ENCODE results near the gene MINPP1.
A peak's percentile ranks its signal among the peaks of the same experiment; 100 is the strongest.
"Not testable (repeated sequence)": the region's sequence is repeated elsewhere in the genome, so short reads cannot be mapped to it uniquely, and the experiment has no call there.

MINPP1 gene

DNA sequence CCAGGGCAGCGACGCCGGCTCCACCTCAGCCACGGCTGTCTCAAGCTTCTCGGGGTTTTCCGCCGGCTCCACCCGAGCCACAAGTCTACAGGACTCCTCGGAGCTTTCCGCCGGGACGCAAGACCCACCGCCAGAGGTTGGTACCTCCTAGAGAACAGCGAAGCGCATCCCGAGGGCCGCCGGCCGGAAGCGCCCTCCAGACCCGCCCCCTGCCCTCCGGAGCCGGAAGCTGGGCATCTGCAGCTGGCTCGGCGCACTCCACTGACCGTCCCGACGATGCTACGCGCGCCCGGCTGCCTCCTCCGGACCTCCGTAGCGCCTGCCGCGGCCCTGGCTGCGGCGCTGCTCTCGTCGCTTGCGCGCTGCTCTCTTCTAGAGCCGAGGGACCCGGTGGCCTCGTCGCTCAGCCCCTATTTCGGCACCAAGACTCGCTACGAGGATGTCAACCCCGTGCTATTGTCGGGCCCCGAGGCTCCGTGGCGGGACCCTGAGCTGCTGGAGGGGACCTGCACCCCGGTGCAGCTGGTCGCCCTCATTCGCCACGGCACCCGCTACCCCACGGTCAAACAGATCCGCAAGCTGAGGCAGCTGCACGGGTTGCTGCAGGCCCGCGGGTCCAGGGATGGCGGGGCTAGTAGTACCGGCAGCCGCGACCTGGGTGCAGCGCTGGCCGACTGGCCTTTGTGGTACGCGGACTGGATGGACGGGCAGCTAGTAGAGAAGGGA is at the start of gene MINPP1:
MINPP1 (plus strand) TSS at position 254 of the 726 bp plus-strand sequence; CDS start at position 277, 23 bp downstream.
- peak; percentile 50 for DNase-seq (ENCODE audit: low spot score)

DNA sequence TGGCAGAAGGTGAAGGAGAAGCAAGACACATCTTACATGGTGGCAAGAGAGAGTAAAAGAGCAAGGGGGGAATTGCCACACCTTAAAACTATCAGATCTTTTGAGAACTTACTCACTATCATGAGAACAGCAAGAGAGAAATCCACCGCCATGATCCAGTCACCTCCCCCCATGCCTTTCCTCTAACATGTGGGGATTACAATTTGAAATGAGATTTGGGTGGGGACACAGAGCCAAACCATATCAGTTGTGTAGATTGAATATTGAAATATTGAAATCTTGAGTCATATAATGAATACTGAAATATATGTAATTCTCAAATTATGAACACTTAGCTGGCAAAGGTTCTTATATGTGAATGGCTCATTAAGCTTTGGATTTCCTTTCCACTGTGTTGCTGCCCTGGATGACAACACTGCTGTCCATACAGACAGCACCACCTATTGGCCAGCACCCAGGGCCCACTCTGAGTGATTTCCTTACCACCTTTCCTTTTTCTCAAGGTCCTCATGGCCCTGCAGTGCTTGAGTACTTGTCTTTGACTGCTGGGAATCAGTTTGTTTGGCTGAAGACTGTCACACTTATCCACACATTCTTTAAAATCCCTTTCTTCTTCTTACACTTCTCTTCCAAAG is 48.0 kb upstream of the MINPP1 start:
- DNase-seq (ENCODE audit: low spot score), result not testable (repeated sequence)

DNA sequence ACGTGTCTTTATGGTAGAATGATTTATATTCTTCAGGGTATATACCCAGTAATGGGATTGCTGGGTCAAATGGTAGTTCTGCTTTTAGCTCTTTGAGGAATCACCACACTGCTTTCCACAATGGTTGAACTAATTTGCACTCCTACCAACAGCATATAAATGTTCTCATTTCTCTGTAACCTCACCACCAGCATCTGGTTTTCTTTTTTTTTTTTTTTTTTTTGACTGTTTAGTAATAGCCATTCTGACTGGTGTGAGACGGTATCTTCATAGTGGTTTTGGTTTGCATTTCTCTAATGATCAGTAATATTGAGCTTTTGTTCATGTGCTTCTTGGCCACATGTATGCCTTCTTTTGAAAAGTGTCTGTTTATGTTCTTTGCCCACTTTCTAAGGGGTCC is 42.9 kb upstream of the MINPP1 start:
- not testable (repeated sequence) for DNase-seq (ENCODE audit: low spot score)

DNA sequence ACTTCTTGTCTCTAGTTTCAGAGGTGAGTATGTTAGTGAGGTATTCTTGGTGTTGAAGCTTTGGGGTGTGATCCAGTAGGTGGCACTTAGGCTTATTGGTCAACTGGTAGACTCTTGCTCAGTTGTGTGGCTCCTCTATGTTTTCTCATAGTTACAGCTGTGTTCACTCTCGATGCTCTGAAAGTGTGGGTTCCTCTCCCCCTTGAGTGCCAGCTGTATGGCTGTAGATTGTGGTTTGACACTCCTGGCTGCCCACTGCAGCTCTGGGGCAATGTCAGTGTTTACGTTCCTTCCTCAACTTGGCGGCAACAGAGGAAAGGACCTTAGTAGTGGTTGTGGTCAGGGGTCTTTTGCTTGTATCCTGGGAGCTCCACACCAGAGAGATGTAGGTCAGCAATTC is 37.8 kb upstream of the MINPP1 start:
- not testable (repeated sequence) for DNase-seq (ENCODE audit: low spot score)

- DNase-seq (ENCODE audit: low spot score), result not testable (repeated sequence)
Observed at GRCh38 chr10:87488733-87489132, 16.0 kb upstream of the MINPP1 start.

GRCh38 chr10:87490285-87490684 is 14.4 kb upstream of the MINPP1 start:
- DNase-seq (ENCODE audit: low spot score), result not testable (repeated sequence)

GRCh38 chr10:87492450-87492849 is 12.2 kb upstream of the MINPP1 start:
- DNase-seq (ENCODE audit: low spot score), result not testable (repeated sequence)

DNA sequence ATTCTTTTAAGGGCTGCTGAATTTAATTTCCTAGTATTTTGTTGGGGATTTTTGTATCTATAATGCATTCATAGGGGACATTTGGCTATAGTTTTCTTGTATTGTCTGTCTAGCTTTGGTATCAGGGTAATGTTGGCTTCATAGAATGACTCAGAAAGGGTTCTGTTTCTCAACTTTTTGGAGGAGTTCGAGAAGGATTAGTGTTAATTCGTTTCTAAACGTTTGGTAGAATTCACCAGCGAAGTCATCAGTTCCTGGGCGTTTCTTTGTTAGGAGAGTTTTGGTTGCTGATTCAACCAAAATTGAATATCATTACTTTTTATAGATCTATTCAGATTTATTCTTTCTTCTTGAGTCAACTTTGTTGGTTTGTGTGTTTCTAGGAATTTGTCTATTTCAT is 9.2 kb upstream of the MINPP1 start:
- not testable (repeated sequence) for DNase-seq (ENCODE audit: low spot score)

DNA sequence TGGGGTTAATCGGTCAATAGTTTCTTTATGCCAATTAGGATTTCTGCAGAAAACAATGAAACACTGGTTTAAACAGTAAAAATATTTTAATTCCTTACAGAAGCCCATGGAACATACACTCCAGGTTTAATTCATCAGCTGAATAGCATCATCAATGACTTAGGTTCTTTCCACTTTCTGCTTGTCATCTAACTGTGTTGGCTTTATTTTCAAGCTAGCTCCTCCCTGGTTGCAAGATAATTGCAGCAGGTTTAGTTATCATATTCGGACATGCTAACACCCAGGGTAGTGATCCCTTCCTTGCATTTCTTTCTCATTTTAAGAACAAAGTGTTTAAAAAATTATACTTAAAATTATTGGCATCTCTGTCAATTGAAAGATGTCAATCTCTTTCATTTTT is 7.3 kb upstream of the MINPP1 start:
- DNase-seq (ENCODE audit: low spot score), result not testable (repeated sequence)

GRCh38 chr10:87498106-87498789 is 6.4 kb upstream of the MINPP1 start:
- DNase-seq (ENCODE audit: low spot score), result not testable (repeated sequence)

- DNase-seq (ENCODE audit: low spot score), result no peak
Observed at GRCh38 chr10:87500646-87501048, 4.0 kb upstream of the MINPP1 start.

- DNase-seq (ENCODE audit: low spot score), result no peak
Observed at GRCh38 chr10:87503401-87503800, 1.3 kb upstream of the MINPP1 start.

DNA sequence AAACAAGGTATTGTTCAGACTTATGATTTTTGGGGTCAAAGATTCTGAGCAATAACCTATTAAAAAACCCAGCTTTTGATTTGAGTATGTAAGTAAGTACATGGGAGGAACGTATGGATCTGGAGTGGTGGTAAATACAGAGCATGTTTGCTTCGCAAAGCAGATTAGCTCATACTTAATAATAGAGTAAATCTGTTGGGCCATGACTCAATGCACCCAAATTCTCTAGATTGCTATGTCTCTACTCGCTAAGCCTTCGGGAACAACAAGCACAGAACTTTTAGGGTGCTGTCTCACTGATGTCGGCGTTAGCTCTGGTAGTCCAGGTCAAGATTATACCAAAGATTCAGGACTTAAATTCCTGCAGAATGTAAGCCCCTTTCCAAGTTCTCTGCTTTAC is 807 bp upstream of the MINPP1 start:
- no peak for DNase-seq (ENCODE audit: low spot score)

- DNase-seq (ENCODE audit: low spot score), result no peak
Observed at GRCh38 chr10:87504307-87504639, 420 bp upstream of the MINPP1 start.

- peak; percentile 68 for DNase-seq (ENCODE audit: low spot score)
Observed at GRCh38 chr10:87505366-87506111, 846 bp downstream of the MINPP1 start.

GRCh38 chr10:87506956-87507355 is 2.3 kb downstream of the MINPP1 start:
- no peak for DNase-seq (ENCODE audit: low spot score)

- DNase-seq (ENCODE audit: low spot score), result no peak
Observed at GRCh38 chr10:87507879-87508483, 3.3 kb downstream of the MINPP1 start.

- no peak for DNase-seq (ENCODE audit: low spot score)
Observed at GRCh38 chr10:87508837-87509236, 4.1 kb downstream of the MINPP1 start.

DNA sequence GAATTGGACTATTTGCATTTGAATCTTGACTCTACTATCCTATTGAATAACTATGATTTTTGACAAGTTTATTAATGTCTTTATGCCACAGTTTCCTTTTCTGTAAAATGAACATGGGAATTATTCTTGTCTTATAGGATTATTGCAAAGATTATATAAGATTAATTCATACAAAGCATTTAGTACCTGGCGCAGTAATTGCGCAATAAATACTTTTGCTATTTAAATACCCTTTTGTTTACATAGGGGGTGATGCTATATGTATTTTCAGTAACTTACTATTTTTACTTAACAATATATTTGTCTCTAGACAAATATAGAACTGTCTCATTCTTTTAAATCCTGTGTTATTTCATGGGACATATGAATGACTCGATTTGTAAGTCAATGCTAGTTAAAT is 5.3 kb downstream of the MINPP1 start:
- DNase-seq (ENCODE audit: low spot score), result no peak

- no peak for DNase-seq (ENCODE audit: low spot score)
Observed at GRCh38 chr10:87511526-87511925, 6.8 kb downstream of the MINPP1 start.

- no peak for DNase-seq (ENCODE audit: low spot score)
Observed at GRCh38 chr10:87518937-87519336, 14.2 kb downstream of the MINPP1 start.

DNA sequence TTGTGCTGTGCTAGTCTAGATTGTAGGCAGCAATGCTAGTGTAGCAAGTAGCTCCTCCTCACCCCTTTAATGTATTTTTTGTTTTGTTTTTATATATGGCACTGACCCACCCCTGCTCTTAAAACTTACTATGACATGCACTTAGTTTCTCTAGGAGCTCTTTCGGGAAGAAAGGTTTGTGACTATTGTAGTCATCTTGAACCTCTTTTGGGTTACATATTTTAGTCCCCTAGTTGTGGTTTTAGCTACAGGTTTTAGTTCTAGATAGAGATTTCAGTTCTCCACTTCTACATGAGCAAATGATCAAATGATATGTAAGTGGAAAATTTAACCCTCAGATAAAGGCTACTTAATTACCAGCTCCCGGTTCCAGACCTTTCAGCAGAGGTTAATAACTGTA is 14.9 kb downstream of the MINPP1 start:
- no peak for DNase-seq (ENCODE audit: low spot score)
